Inflammatory macrophage treated with lipopolysaccharide for 4 hours (primary cell): ENCODE data around the gene PUS7.
"Not testable (repeated sequence)": the region's sequence is repeated elsewhere in the genome, so short reads cannot be mapped to it uniquely, and the experiment has no call there.

ENCODE experiments used
- DNase-seq: peaks from one replicate; pipeline ENCODE4 v3.0.0-alpha.2; 2020

Gene PUS7

DNA sequence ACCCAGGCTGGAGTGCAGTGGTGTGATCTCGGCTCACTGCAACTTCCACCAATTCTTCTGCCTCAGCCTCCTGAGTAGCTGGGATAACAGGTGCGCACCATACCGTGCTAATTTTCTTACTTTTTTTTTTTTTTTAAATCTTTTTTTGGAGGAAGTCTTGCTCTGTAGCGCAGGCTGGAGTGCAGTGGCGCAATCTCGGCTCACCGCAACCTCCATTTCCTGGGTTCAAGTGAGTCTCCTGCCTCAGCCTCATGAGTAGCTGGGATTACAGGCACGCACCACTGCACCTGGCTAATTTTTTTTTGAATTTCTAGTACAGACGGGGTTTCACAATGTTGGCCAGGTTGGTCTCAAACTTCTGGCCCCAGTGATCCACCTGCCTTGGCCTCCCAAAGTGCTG is 79.9 kb downstream of the PUS7 start:
- not testable (repeated sequence) for DNase-seq

DNA sequence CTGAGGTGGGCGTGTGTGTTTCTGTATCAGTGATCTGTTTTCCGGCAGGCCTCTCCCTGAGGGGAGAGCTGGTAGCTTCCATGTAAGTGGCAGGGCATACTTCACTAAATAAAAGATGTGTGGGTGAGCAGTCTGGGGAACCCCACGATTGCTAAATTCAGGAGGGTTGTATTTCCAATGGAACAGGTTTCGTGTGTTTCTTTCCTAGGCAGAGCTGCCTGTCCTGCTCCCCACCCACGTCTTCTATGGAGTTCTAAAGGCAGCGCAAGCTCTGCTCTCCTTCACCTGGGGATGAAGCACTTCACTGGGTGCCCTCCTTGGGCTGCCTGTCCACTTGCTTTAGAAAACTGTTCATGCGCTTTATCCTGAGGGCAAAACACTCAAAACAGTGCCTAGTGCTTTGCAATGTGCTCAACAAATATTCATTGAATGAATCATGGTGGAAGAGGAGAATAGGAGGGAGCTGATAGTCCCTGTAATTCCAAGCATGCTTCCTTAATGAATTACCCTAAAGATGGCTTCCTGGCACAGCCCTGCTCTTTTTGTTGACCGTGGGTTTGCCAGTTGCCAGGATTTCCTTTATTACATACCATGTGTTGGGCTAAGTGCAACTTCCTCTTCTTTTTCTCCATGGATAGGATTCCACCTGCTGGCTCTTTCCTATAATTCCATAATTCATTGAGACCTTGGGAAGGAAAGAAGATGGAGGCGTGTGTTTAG is 82.7 kb downstream of the PUS7 start:
- peak; percentile 28 for DNase-seq

- DNase-seq: no peak
These were observed 83.3 kb downstream of the PUS7 start for GRCh38 chr7:105438847-105439173.

GRCh38 chr7:105438254-105438653 is 83.8 kb downstream of the PUS7 start:
- DNase-seq: no peak

- DNase-seq: not testable (repeated sequence)
These were observed 84.7 kb downstream of the PUS7 start for GRCh38 chr7:105437356-105437755.

- peak; percentile 12 for DNase-seq
These were observed 92.1 kb downstream of the PUS7 start for GRCh38 chr7:105429746-105430612.

GRCh38 chr7:105426606-105427146 is 95.4 kb downstream of the PUS7 start:
- DNase-seq: no peak

- DNase-seq: no peak
These were observed 98.1 kb downstream of the PUS7 start for GRCh38 chr7:105423987-105424386.

GRCh38 chr7:105413887-105414437 is 108.1 kb downstream of the PUS7 start:
- DNase-seq: no peak

DNA sequence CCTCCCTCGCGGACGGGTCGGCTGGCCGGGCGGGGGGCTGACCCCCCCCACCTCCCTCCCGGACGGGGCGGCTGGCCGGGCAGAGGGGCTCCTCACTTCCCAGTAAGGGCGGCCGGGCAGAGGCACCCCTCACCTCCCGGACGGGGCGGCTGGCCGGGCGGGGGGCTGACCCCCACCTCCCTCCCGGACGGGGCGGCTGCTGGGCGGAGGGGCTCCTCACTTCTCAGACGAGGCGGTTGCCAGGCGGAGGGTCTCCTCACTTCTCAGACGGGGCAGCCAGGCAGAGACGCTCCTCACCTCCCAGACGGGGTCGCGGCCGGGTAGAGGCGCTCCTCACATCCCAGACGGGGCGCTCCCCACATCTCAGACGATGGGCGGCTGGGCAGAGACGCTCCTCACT is 111.3 kb downstream of the PUS7 start:
- not testable (repeated sequence) for DNase-seq

DNA sequence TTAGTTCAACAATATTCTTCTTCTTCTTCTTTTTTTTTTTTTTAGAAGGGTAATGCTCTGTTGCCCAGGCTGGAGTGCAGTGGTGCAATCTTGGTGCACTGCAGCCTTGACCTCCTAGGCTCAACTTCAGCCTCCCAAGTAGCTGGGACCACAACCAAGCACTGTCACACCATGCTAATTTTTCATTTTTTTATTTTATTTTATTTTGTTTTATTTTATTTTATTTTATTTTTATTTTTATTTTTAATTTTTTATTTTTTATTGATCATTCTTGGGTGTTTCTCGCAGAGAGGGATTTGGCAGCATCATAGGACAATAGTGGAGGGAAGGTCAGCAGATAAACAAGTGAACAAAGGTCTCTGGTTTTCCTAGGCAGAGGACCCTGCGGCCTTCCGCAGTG is 112.3 kb downstream of the PUS7 start:
- not testable (repeated sequence) for DNase-seq

- DNase-seq: no peak
These were observed 113.2 kb downstream of the PUS7 start for GRCh38 chr7:105408791-105409410.
